Testis (tissue), 2 donors: ENCODE data around the gene ANK2.

Experiments used
- CTCF ChIP-seq, 3 experiments: fragments of 450-650 bp in 2 of 3; fragments of 200-600 bp in 1 of 3; sonication (generic) in 1 of 3; IDR thresholded peaks; one replicate each; pipeline ENCODE4 v1.5.1; 2016 to 2019; ENCODE audit warnings: antibody characterized with exemption in 3 of 3, mild to moderate bottlenecking in 2 of 3, moderate library complexity in 1 of 3
- POLR2A ChIP-seq: fragments of 450-650 bp; IDR thresholded peaks from one replicate; pipeline ENCODE4 v1.6.1; 2017; ENCODE audit warnings: antibody characterized with exemption, mild to moderate bottlenecking, moderate library complexity

DNA sequence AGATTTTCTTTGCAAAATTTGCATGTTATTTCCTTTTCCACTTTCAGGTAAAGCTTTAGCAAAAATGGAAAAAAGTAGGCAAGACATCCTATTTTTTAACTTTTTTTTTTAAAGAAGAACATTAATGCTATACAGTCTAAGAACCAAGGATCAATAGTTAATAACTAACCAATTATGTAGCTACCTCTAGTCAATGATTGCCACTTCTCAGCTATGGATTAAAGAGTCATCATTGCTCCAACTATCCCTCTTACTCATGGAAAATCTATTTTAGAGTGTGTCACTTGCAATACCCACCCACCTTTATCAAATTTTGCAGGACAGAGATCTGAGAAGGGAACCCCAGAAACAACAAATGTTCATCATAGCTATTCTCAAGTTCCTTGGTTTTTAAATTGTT is 223.1 kb downstream of the ANK2 start:
- TF ChIP-seq CTCF (IDR thresholded peaks at IDR 0.05) (no peak), POLR2A (no peak)
